GM12878 (cell line): ENCODE data around the gene RUFY2. TPM values are rescaled to one million over a fixed set of nuclear protein-coding genes. Genes with fewer than 3 reads are reported as not detected.

ENCODE experiments used
- ATAC-seq: fragments of 200-7000 bp; cut with Tn5 transposase; 3 replicates; pipeline ENCODE4 v1.9.1; 2020; ENCODE audit warnings: mild to moderate bottlenecking, moderate library complexity
- BruUV-seq: library from RNA; stranded (reverse); fragments of 400-500 nt; replicated peaks from 2 replicates; lab custom pipeline; 2021; lab: Mats Ljungman, UMichigan
- CTCF ChIA-PET: fragments of 300-600 bp; sonication (Branson Sonifier 250); formaldehyde crosslinking; extraction: SDS; loops from one replicate; lab custom pipeline; 2021; ENCODE audit warnings: inconsistent platforms; lab: Yijun Ruan, JAX
- POLR2A ChIA-PET: fragments of 350-600 bp; formaldehyde crosslinking; extraction: SDS; loops from one replicate; lab custom pipeline; 2021; ENCODE audit warnings: inconsistent platforms; lab: Charles Lee
- RAD21 ChIA-PET: fragments of 300-600 bp; sonication (Branson Sonifier 250); formaldehyde crosslinking; loops from one replicate; lab custom pipeline; 2023; ENCODE audit warnings: antibody characterized with exemption; ENCODE audit not compliant: unreplicated experiment; lab: Charles Lee
- SMC1A ChIA-PET: fragments of 300-600 bp; sonication (Branson Sonifier 250); formaldehyde crosslinking; loops from one replicate; lab custom pipeline; 2023; ENCODE audit not compliant: unreplicated experiment, uncharacterized antibody; lab: Charles Lee
- DNase-seq: peaks from one replicate; pipeline ENCODE4 v3.0.0-alpha.2; 2011; ENCODE audit warnings: low read depth, low spot score
- FAIRE-seq: peaks from 3 replicates; lab custom pipeline; 2011; peaks lifted over from hg19 to GRCh38; lab: Jason Lieb, UNC
- H2AFZ ChIP-seq: 2 replicates; pipeline ENCODE4 v1.6.0; 2011; ENCODE audit warnings: low read depth, low read length, control low read depth; ENCODE audit not compliant: control insufficient read depth
- H3K27ac ChIP-seq: 2 replicates; pipeline ENCODE4 v1.5.1; 2011; ENCODE audit warnings: control low read depth; ENCODE audit not compliant: control insufficient read depth, insufficient read depth
- H3K27me3 ChIP-seq, 2 experiments: replicated peaks in 1 of 2; 2 replicates each; pipeline versions ENCODE4 v1.6.0 to v1.6.1; 2011; ENCODE audit warnings: low read length in 1 of 2; ENCODE audit not compliant: control insufficient read depth in 2 of 2, insufficient read depth in 2 of 2
- H3K36me3 ChIP-seq, 2 experiments: 2 replicates each; pipeline ENCODE4 v1.5.1; 2011; ENCODE audit warnings: low read length in 1 of 2; ENCODE audit not compliant: control insufficient read depth in 2 of 2, insufficient read depth in 2 of 2
- H3K4me1 ChIP-seq: 2 replicates; pipeline ENCODE4 v1.6.1; 2011; ENCODE audit warnings: mild to moderate bottlenecking, low read length, moderate library complexity, mixed read lengths; ENCODE audit not compliant: control insufficient read depth, insufficient read depth
- H3K4me2 ChIP-seq: 2 replicates; pipeline ENCODE4 v1.6.0; 2011; ENCODE audit warnings: control low read depth; ENCODE audit not compliant: control insufficient read depth, insufficient read depth
- H3K4me3 ChIP-seq: fragments of 200-600 bp; sonication (generic); 2 replicates; pipeline ENCODE4 v1.5.1; 2016
- H3K79me2 ChIP-seq: 2 replicates; pipeline ENCODE4 v1.6.0; 2011; ENCODE audit warnings: low read length; ENCODE audit not compliant: control insufficient read depth, insufficient read depth
- H3K9ac ChIP-seq: 2 replicates; pipeline ENCODE4 v1.8.0; 2011; ENCODE audit warnings: low read length, control low read depth, mixed read lengths; ENCODE audit not compliant: control insufficient read depth, insufficient read depth
- H3K9me3 ChIP-seq: replicated peaks from 3 replicates; pipeline ENCODE4 v1.5.1; 2011; ENCODE audit warnings: mild to moderate bottlenecking, low read length; ENCODE audit not compliant: control insufficient read depth, insufficient read depth
- H4K20me1 ChIP-seq: 2 replicates; pipeline ENCODE4 v1.6.0; 2011; ENCODE audit not compliant: control insufficient read depth, insufficient read depth
- BHLHE40 ChIP-seq, 2 experiments: fragments of 450-650 bp in 1 of 2; IDR thresholded peaks; 2 replicates each; pipeline ENCODE4 v1.6.1; 2011 to 2017; ENCODE audit warnings: low read depth in 2 of 2, borderline replicate concordance in 1 of 2, improper control_type of control experiment in 1 of 2, low read length in 1 of 2, mild to moderate bottlenecking in 1 of 2
- IKZF1 ChIP-seq: fragments of 450-650 bp; conservative IDR thresholded peaks from 2 replicates; pipeline ENCODE4 v1.6.1; 2017; ENCODE audit warnings: antibody characterized with exemption, mild to moderate bottlenecking
- RAD51 ChIP-seq: fragments of 450-650 bp; IDR thresholded peaks from 2 replicates; pipeline ENCODE4 v1.6.1; 2016; ENCODE audit warnings: moderate library complexity, mild to moderate bottlenecking, inconsistent platforms
- USF1 ChIP-seq: IDR thresholded peaks from 2 replicates; pipeline ENCODE4 v1.6.1; 2011; ENCODE audit warnings: borderline replicate concordance, low read depth, mild to moderate bottlenecking, moderate library complexity, mixed read lengths, low read length; ENCODE audit not compliant: insufficient read depth; ENCODE audit errors: extremely low read length
- USF2 ChIP-seq: IDR thresholded peaks from 2 replicates; pipeline ENCODE4 v1.6.1; 2011; ENCODE audit warnings: low read depth, low read length, improper control_type of control experiment, borderline replicate concordance
- ZBTB40 ChIP-seq: fragments of 450-650 bp; IDR thresholded peaks from 2 replicates; pipeline ENCODE4 v1.6.1; 2016; ENCODE audit warnings: mild to moderate bottlenecking, moderate library complexity, borderline replicate concordance
- WGBS: methylation state at CpG from one replicate; pipeline ENCODE4 v1.1.6; 2016; ENCODE audit warnings: low lambda C conversion rate; ENCODE audit not compliant: insufficient replicate concordance, insufficient coverage; ENCODE audit errors: missing lambda C conversion rate; 5-methylcytosine and 5-hydroxymethylcytosine counted together
- in situ Hi-C: fragments of 300-500 bp; cut with MboI; formaldehyde crosslinking; loops from 9 replicates; pipeline ENCODE4 v1.14.3; 2018; ENCODE audit warnings: mixed read lengths
- intact Hi-C: fragments of 100-400 bp; cut with micrococcal nuclease; formaldehyde crosslinking; loops from one replicate; pipeline ENCODE4 v1.14.2; 2022; ENCODE audit not compliant: unreplicated experiment
- polyA plus RNA-seq, 11 experiments: library from polyadenylated mRNA; depleted of rRNA in 4 of 11; unstranded in 6 of 11; stranded (reverse) in 5 of 11; fragments of >200 nt; fragmentation: Nextera tagmentation in 4 of 11; fragmentation: Illumina TruSeq in 1 of 11; extraction: Ambion mirVana in 4 of 11; extraction: Trizol in 1 of 11; gene quantifications; 1 replicate in 1 of 11; 2 replicates in 10 of 11; pipeline versions ENCODE4 v1.2.1 to v1.2.3, GENCODE V29; 2011 to 2016; ENCODE audit warnings: inconsistent platforms in 2 of 11, missing spikeins in 2 of 11, low read depth in 1 of 11
- total RNA-seq, 4 experiments: library from RNA; depleted of rRNA in 3 of 4; stranded (reverse); fragments of >200 nt in 3 of 4; fragmentation: Illumina TruSeq in 1 of 4; extraction: Trizol in 1 of 4; gene quantifications; 2 replicates each; pipeline versions ENCODE4 v1.2.1 to v1.2.3, GENCODE V29; 2013 to 2021
- TF ChIP-seq, protein P1 (sequence below): fragments of 450-650 bp; IDR thresholded peaks from 2 replicates; pipeline ENCODE4 v1.6.1; 2017; ENCODE audit warnings: low read depth, mild to moderate bottlenecking, moderate library complexity
- TF ChIP-seq, protein P2 (sequence below): fragments of 450-650 bp; conservative IDR thresholded peaks from 2 replicates; pipeline ENCODE4 v1.6.1; 2017; ENCODE audit warnings: mild to moderate bottlenecking, moderate library complexity

RUFY2 gene
- total and polyA plus RNA-seq, 10 of the 15 experiments (the other 5 are each of a cell fraction or from before 2014, with no cell fraction given) = 1.7 to 8.4 (median 5.8) TPM

DNA sequence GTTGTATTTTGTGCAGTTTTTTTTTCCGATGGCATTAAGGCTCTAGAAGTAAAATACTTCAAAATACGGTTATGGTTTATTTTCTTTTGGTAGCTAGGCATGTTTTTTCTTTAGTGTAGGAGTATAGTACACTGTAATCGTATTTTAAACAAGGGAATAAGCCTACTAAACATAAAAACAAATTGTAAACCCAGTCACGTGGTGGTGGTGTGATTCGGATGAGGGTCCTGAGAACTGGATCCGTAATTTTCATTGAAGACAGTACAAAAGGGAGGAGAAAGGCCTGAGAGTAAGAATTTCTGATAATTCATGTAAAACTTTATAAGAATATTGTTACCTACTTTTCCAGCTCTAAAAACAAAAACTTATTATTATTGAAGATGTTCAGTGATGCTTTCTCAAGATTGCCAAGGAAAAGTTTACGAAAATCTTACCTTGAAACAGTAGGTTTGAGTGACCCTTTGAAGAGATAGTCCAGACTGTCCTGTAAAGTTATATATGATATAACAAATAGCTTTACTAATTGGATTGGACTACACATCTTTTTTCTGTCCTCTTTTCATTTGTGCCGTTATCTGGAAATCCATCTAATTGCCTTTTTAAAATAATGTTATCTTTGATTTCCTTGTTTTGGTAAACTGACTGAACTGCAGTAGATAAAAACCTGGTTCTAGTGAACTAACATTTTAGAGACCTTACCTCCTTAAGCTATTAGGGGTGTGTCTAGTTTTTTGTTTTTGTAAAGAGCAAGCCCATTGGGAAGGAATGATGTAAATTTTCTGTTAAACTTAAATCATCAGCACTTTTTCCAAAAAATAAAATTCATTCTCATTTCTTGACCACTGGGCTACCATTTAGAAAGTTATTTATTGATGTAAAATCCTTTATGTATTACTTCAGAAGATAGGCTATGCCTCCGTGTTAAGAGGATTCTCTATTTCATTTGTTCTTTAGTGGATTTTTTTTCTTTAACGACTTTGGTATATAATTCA is 73.3 kb downstream of the RUFY2 start:
- ChIA-PET RAD21 (interaction anchor here (0.9 to 1.6 kb wide), 5 partner anchors 15 to 545 kb away, joined by 3 to 5 read pairs (median 3); no protein-coding TSS in a partner anchor), POLR2A (interaction anchor here (0.8 to 5.7 kb wide), 6 partner anchors 8 to 895 kb away, joined by 3 to 37 read pairs (median 3); no protein-coding TSS in a partner anchor), CTCF (interaction anchor here (0.9 to 5.2 kb wide), 11 partner anchors 9 to 804 kb away, joined by 3 to 32 read pairs (median 4); no protein-coding TSS in a partner anchor), SMC1A (interaction anchor here (1.1 to 2.7 kb wide), 4 partner anchors 15 to 120 kb away, joined by 4 to 16 read pairs (median 7); no protein-coding TSS in a partner anchor)
- peak overlapping the region; percentile 100 for H3K9ac ChIP-seq
- H3K79me2 ChIP-seq = peaks cover 75% of the 10 kb centered on the region
- TSS peak; percentile 42 for BruUV-seq
- peak overlapping the region; percentile 71 for H3K4me2 ChIP-seq
- no peak overlapping the region for H2AFZ ChIP-seq
- no peaks in the 10 kb centered on the region for H3K27me3 ChIP-seq
- no peaks in the 10 kb centered on the region; the same call in 1 of the 2 replicates for H4K20me1 ChIP-seq
- H3K36me3 ChIP-seq = peaks cover 0 to 10% of the 10 kb centered on the region in 2 experiments; a peak in 2 of 4 replicates
- no peak for FAIRE-seq
- H3K4me3 ChIP-seq = peak overlapping the region; percentile 99
- H3K4me1 ChIP-seq = no peaks in the 10 kb centered on the region; the same call in 1 of the 2 replicates
- DNase-seq = no peak
- 2% methylated on average over 10 of the region's 10 CpGs for WGBS
- intact Hi-C loops (loop anchor here (5.0 to 10.0 kb wide), 2 partner anchors 451 to 571 kb away; partner anchors contain the start of genes DDX50 and SIRT1), in situ Hi-C loops (loop anchor here (5.0 kb wide), 1 partner anchor 446 kb away; no protein-coding TSS in a partner anchor)
- peak overlapping the region; percentile 99; the same call in 1 of the 2 replicates for H3K27ac ChIP-seq
- H3K9me3 ChIP-seq = no peaks in the 10 kb centered on the region
- ATAC-seq = no peak
- TF ChIP-seq, protein P1, sequence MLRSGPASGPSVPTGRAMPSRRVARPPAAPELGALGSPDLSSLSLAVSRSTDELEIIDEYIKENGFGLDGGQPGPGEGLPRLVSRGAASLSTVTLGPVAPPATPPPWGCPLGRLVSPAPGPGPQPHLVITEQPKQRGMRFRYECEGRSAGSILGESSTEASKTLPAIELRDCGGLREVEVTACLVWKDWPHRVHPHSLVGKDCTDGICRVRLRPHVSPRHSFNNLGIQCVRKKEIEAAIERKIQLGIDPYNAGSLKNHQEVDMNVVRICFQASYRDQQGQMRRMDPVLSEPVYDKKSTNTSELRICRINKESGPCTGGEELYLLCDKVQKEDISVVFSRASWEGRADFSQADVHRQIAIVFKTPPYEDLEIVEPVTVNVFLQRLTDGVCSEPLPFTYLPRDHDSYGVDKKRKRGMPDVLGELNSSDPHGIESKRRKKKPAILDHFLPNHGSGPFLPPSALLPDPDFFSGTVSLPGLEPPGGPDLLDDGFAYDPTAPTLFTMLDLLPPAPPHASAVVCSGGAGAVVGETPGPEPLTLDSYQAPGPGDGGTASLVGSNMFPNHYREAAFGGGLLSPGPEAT = no peak
- TF ChIP-seq RAD51 = peak; percentile 90
- peak; percentile 11; the same call in 1 of the 2 replicates for TF ChIP-seq USF2
- no peak for TF ChIP-seq IKZF1
- TF ChIP-seq BHLHE40 (IDR thresholded peaks at IDR 0.05; ENCODE audit: borderline replicate concordance in 1 of 2, low read depth in 2 of 2, low read length in 1 of 2) = peak in 1 of 2 experiments; percentile 22; a peak in 1 of 4 replicates
- peak; percentile 25 for TF ChIP-seq USF1
- no peak for TF ChIP-seq ZBTB40
- TF ChIP-seq, protein P2, sequence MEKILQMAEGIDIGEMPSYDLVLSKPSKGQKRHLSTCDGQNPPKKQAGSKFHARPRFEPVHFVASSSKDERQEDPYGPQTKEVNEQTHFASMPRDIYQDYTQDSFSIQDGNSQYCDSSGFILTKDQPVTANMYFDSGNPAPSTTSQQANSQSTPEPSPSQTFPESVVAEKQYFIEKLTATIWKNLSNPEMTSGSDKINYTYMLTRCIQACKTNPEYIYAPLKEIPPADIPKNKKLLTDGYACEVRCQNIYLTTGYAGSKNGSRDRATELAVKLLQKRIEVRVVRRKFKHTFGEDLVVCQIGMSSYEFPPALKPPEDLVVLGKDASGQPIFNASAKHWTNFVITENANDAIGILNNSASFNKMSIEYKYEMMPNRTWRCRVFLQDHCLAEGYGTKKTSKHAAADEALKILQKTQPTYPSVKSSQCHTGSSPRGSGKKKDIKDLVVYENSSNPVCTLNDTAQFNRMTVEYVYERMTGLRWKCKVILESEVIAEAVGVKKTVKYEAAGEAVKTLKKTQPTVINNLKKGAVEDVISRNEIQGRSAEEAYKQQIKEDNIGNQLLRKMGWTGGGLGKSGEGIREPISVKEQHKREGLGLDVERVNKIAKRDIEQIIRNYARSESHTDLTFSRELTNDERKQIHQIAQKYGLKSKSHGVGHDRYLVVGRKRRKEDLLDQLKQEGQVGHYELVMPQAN = no peak
